ENCODE data around the gene PRDX5.
"Not testable (repeated sequence)": the region's sequence is repeated elsewhere in the genome, so short reads cannot be mapped to it uniquely, and the experiment has no call there.

Gene PRDX5

DNA sequence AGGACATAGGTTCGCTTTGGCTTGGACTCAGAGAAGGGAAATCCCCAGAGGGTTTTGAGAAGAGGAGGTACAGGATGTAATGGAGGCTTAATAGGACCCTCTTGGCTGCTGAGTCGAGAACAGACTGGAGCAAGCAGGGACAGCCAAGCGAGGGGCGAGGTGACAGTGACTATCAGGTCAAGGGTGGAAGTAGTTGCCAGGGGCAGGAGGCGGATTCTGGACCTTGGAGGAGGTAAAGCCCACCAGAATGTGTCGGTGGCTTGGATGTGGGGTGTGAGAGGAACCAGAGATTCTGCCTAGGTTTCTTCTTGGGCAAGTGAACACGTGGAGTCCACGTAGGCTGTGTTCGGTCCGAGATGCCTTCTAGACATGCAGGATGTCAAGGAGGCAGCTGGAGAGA lies 5.0 kb upstream of the PRDX5 start:
- no peak overlapping the region for H3K4me3 ChIP-seq (ENCODE audit: low read length)
- TF ChIP-seq, protein P1, sequence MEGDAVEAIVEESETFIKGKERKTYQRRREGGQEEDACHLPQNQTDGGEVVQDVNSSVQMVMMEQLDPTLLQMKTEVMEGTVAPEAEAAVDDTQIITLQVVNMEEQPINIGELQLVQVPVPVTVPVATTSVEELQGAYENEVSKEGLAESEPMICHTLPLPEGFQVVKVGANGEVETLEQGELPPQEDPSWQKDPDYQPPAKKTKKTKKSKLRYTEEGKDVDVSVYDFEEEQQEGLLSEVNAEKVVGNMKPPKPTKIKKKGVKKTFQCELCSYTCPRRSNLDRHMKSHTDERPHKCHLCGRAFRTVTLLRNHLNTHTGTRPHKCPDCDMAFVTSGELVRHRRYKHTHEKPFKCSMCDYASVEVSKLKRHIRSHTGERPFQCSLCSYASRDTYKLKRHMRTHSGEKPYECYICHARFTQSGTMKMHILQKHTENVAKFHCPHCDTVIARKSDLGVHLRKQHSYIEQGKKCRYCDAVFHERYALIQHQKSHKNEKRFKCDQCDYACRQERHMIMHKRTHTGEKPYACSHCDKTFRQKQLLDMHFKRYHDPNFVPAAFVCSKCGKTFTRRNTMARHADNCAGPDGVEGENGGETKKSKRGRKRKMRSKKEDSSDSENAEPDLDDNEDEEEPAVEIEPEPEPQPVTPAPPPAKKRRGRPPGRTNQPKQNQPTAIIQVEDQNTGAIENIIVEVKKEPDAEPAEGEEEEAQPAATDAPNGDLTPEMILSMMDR (IDR thresholded peaks at IDR 0.05; ENCODE audit: insufficient read depth, low read depth, low read length, missing control alignments): no peak
- no peak for DNase-seq (ENCODE audit: low read depth)

DNA sequence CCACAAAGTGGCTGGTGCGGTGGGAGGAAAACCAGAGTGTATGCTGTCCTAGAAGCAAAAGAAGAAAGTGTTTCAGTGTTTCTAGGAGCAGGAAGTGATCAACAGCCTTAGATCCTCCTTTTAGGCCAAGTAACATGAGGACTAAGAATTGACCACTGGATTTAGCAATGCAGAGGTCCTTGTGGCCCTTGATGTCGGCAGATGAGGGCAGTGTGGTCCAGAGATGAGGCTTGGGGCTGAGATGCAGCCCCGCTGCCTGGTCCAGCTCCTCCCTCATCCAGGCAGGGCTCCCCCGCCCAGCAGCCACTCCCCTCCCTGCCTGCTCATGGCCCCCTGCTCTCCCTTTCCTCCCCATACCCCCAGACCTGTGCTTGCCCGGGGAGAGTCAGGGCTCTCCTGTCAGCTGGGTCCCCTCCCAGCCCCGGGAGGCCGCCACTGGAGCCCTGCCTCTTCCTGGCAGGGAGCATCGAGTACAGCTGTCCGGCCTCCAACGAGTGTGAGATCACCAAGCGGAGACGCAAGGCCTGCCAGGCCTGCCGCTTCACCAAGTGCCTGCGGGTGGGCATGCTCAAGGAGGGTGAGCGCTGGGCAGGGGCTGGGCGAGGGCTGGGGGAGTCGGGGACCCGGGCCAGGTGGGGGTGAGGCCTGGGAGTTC lies 4.3 kb upstream of the PRDX5 start:
- TF ChIP-seq, protein P1 (IDR thresholded peaks at IDR 0.05; ENCODE audit: insufficient read depth, low read depth, low read length, missing control alignments): no peak
- no peak for DNase-seq (ENCODE audit: low read depth)
- H3K4me3 ChIP-seq (ENCODE audit: low read length): no peak overlapping the region

DNA sequence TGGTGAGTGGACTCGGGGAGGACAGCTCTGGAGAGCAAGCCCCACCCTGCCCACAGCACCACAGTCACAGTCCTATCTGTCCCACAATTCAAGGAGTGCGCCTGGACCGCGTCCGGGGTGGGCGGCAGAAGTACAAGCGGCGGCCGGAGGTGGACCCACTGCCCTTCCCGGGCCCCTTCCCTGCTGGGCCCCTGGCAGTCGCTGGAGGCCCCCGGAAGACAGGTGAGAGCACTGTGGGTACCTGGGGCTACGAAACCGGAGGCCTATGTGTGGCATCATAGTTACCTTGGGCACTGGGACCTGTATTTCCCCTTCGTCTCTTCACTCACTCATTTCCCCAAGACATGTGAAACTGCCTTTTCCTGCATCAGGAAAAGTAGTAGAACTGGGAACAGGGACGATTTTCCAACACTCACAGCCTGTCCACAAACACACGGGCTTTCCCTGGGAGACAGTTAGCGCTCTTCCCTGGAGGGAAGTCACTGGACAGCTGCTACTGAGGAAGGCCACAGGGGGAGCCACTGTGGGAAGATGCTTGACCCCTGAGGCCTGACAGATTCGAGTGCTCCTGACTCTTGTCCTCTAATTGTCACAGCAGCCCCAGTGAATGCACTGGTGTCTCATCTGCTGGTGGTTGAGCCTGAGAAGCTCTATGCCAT lies 3.6 kb upstream of the PRDX5 start:
- TF ChIP-seq, protein P1 (IDR thresholded peaks at IDR 0.05; ENCODE audit: insufficient read depth, low read depth, low read length, missing control alignments): peak; percentile 12
- no peak overlapping the region for H3K4me3 ChIP-seq (ENCODE audit: low read length)
- DNase-seq (ENCODE audit: low read depth): no peak

DNA sequence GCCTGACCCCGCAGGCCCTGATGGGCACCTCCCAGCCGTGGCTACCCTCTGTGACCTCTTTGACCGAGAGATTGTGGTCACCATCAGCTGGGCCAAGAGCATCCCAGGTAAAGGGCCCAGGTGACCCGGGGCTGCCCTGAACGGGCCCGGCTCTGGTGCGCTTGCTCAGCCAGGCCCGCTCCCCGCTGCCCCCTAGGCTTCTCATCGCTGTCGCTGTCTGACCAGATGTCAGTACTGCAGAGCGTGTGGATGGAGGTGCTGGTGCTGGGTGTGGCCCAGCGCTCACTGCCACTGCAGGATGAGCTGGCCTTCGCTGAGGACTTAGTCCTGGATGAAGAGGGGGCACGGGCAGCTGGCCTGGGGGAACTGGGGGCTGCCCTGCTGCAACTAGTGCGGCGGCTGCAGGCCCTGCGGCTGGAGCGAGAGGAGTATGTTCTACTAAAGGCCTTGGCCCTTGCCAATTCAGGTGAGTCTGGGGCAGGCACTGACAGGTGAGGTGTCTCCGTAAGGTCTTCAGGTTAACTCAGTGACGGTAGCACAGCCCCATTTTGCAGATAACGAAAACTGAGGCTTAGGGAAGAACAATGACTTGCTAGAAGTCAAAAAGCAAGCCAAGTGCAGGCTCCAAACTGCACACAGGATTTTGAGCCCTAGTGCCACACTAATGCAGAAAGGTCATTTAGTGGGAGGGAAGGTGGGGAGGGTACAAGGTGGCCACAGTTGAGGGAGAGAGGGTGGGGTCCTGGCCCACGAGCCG lies 2.9 kb upstream of the PRDX5 start:
- H3K4me3 ChIP-seq (ENCODE audit: low read length): no peak overlapping the region
- no peak for DNase-seq (ENCODE audit: low read depth)
- TF ChIP-seq, protein P1 (IDR thresholded peaks at IDR 0.05; ENCODE audit: insufficient read depth, low read depth, low read length, missing control alignments): no peak

DNA sequence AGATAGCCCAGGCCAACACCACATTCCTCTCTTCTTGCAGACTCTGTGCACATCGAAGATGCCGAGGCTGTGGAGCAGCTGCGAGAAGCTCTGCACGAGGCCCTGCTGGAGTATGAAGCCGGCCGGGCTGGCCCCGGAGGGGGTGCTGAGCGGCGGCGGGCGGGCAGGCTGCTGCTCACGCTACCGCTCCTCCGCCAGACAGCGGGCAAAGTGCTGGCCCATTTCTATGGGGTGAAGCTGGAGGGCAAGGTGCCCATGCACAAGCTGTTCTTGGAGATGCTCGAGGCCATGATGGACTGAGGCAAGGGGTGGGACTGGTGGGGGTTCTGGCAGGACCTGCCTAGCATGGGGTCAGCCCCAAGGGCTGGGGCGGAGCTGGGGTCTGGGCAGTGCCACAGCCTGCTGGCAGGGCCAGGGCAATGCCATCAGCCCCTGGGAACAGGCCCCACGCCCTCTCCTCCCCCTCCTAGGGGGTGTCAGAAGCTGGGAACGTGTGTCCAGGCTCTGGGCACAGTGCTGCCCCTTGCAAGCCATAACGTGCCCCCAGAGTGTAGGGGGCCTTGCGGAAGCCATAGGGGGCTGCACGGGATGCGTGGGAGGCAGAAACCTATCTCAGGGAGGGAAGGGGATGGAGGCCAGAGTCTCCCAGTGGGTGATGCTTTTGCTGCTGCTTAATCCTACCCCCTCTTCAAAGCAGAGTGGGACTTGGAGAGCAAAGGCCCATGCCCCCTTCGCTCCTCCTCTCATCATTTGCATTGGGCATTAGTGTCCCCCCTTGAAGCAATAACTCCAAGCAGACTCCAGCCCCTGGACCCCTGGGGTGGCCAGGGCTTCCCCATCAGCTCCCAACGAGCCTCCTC lies 2.0 kb upstream of the PRDX5 start:
- H3K4me3 ChIP-seq (ENCODE audit: low read length): peak overlapping the region; percentile 80
- DNase-seq (ENCODE audit: low read depth): not testable (repeated sequence)

DNA sequence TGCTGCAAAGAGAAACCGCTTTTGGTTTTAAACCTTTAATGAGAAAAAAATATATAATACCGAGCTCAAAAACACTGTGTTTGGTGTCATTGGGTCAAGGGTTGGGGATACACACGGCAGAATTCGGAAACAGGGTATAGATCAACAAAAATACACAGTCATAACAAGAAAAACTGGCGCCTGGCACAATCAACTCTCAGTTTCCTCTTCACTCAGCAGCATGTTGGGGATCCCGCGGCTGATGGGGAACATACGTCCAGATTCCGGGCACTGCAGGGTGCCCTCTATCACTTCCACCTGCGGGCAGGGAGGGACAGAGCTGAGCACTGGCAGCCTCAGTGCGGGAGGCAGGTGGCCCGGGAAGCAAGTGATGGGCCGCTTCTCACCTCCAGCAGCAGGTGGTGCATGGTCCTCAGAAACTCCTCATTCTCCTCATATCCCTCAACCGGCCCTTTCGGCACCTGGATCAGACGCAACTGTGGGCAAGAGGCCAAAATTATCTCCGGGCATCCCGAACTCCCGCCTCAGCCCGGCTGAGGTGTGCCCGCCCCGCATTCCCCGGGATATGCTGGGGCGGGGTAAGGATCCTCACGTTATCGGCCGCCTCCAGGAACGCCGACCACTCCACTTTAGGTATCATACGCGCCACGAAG lies 1.1 kb upstream of the PRDX5 start:
- H3K4me3 ChIP-seq (ENCODE audit: low read length): peak overlapping the region; percentile 80
- TF ChIP-seq, protein P1 (IDR thresholded peaks at IDR 0.05; ENCODE audit: insufficient read depth, low read depth, low read length, missing control alignments): peak; percentile 48
- DNase-seq (ENCODE audit: low read depth): peak; percentile 77

Data from epithelial cell of esophagus (primary cell).